DMS153 (cell line): ENCODE measurements around the gene TMPRSS9.
"Not testable (repeated sequence)": the region's sequence is repeated elsewhere in the genome, so short reads cannot be mapped to it uniquely, and the experiment has no call there.

ENCODE experiments used
- DNase-seq: peaks from one replicate; lab custom pipeline; 2025; lab: John Stamatoyannopoulos, UW

TMPRSS9 gene

GRCh38 chr19:2342656-2343288 is 17.3 kb upstream of the TMPRSS9 start:
- no peak for DNase-seq

- DNase-seq, result no peak
Measured at GRCh38 chr19:2343289-2343982, 16.6 kb upstream of the TMPRSS9 start.

GRCh38 chr19:2344381-2344870 is 15.6 kb upstream of the TMPRSS9 start:
- no peak for DNase-seq

GRCh38 chr19:2345076-2345475 is 15.0 kb upstream of the TMPRSS9 start:
- DNase-seq, result no peak

- DNase-seq, result peak; percentile 33
Measured at GRCh38 chr19:2345794-2346663, 14.0 kb upstream of the TMPRSS9 start.

- not testable (repeated sequence) for DNase-seq
Measured at GRCh38 chr19:2349818-2350217, 10.2 kb upstream of the TMPRSS9 start.

GRCh38 chr19:2350656-2351055 is 9.4 kb upstream of the TMPRSS9 start:
- no peak for DNase-seq

GRCh38 chr19:2351591-2351990 is 8.5 kb upstream of the TMPRSS9 start:
- no peak for DNase-seq

GRCh38 chr19:2352121-2352520 is 7.9 kb upstream of the TMPRSS9 start:
- no peak for DNase-seq

- DNase-seq, result no peak
Measured at GRCh38 chr19:2353159-2353886, 6.7 kb upstream of the TMPRSS9 start.

GRCh38 chr19:2353887-2354592 is 6.0 kb upstream of the TMPRSS9 start:
- no peak for DNase-seq

GRCh38 chr19:2354670-2355069 is 5.4 kb upstream of the TMPRSS9 start:
- DNase-seq, result no peak

GRCh38 chr19:2355168-2356035 is 4.7 kb upstream of the TMPRSS9 start:
- DNase-seq, result no peak

- no peak for DNase-seq
Measured at GRCh38 chr19:2356036-2356646, 3.9 kb upstream of the TMPRSS9 start.

GRCh38 chr19:2357279-2358206 is 2.5 kb upstream of the TMPRSS9 start:
- no peak for DNase-seq

- DNase-seq, result no peak
Measured at GRCh38 chr19:2358548-2359173, 1.4 kb upstream of the TMPRSS9 start.

- DNase-seq, result no peak
Measured at GRCh38 chr19:2360833-2361232, 768 bp downstream of the TMPRSS9 start.
